Natural killer cell (primary cell): ENCODE measurements around the gene ASIC3. TPM values are rescaled to one million over a fixed set of nuclear protein-coding genes. Genes with fewer than 3 reads are reported as not detected.

Source experiments
- ATAC-seq, 3 donors: fragments of 150-1000 bp in 2 of 3; fragments of 200-7000 bp in 1 of 3; cut with Tn5 transposase; 1 replicate in 1 of 3; 2 replicates in 2 of 3; pipeline ENCODE4 v1.10.0; 2021; ENCODE audit warnings: mild to moderate bottlenecking in 2 of 3, moderate library complexity in 2 of 3
- DNase-seq, 2 donors: peaks; one replicate each; pipeline versions ENCODE4 v3.0.0 to v3.0.0-alpha.2; 2013 to 2021; ENCODE audit warnings: mixed read lengths in 1 of 2
- H3K27ac ChIP-seq: one replicate; pipeline ENCODE4 v1.5.1; 2013; ENCODE audit warnings: mild to moderate bottlenecking, low read length
- H3K27me3 ChIP-seq: one replicate; pipeline ENCODE4 v1.6.1; 2013; ENCODE audit warnings: low read length; ENCODE audit not compliant: control insufficient read depth, insufficient read depth
- H3K36me3 ChIP-seq: one replicate; pipeline ENCODE4 v1.6.1; 2013; ENCODE audit warnings: low read length; ENCODE audit not compliant: control insufficient read depth, insufficient read depth
- H3K4me1 ChIP-seq: one replicate; pipeline ENCODE4 v1.6.1; 2013; ENCODE audit warnings: low read length; ENCODE audit not compliant: control insufficient read depth, insufficient read depth
- H3K4me3 ChIP-seq: one replicate; pipeline ENCODE4 v1.5.1; 2013; ENCODE audit warnings: low read length
- H3K9me3 ChIP-seq: one replicate; pipeline ENCODE4 v1.6.1; 2013; ENCODE audit warnings: low read length; ENCODE audit not compliant: control insufficient read depth, insufficient read depth
- H3K27ac Mint-ChIP-seq, 2 donors: one replicate each; pipeline ENCODE4 v1.8.0; 2022; ENCODE audit warnings: mild to moderate bottlenecking in 2 of 2, mixed read lengths in 2 of 2, moderate library complexity in 1 of 2
- H3K27me3 Mint-ChIP-seq, 2 donors: one replicate each; pipeline ENCODE4 v1.8.0; 2022; ENCODE audit warnings: low read depth in 2 of 2, mixed read lengths in 2 of 2
- H3K36me3 Mint-ChIP-seq: one replicate; pipeline ENCODE4 v1.8.0; 2022; ENCODE audit warnings: mixed read lengths
- H3K4me1 Mint-ChIP-seq, 2 donors: one replicate each; pipeline ENCODE4 v1.8.0; 2022; ENCODE audit warnings: mixed read lengths in 2 of 2
- H3K4me3 Mint-ChIP-seq: one replicate; pipeline ENCODE4 v1.8.0; 2022; ENCODE audit warnings: mild to moderate bottlenecking, moderate library complexity, mixed read lengths
- H3K9me3 Mint-ChIP-seq, 2 donors: one replicate each; pipeline ENCODE4 v1.8.0; 2022; ENCODE audit warnings: mixed read lengths in 2 of 2
- WGBS: methylation state at CpG from one replicate; pipeline ENCODE4 v1.1.7; 2013; ENCODE audit warnings: missing lambda C conversion rate; ENCODE audit not compliant: insufficient coverage; 5-methylcytosine and 5-hydroxymethylcytosine counted together
- intact Hi-C: fragments of 100-400 bp; cut with micrococcal nuclease; formaldehyde crosslinking; loops from one replicate; pipeline ENCODE4 v1.14.2; 2022
- total RNA-seq, 4 donors: library from RNA; stranded (reverse); fragments of 120-200 nt in 1 of 4; gene quantifications; one replicate each; pipeline versions ENCODE4 v1.2.3 to v1.2.4, GENCODE V29; 2013 to 2022
- TF ChIP-seq, protein P1 (sequence below): fragments of 200-600 bp; IDR thresholded peaks from one replicate; pipeline ENCODE4 v1.8.0; 2022; ENCODE audit warnings: antibody characterized with exemption

ASIC3 gene
- total RNA-seq, 3 donors from 2014 or later (not counting 1 experiment from before 2014, with no cell fraction given) = 5.7 to 7.9 (median 5.9) TPM

DNA sequence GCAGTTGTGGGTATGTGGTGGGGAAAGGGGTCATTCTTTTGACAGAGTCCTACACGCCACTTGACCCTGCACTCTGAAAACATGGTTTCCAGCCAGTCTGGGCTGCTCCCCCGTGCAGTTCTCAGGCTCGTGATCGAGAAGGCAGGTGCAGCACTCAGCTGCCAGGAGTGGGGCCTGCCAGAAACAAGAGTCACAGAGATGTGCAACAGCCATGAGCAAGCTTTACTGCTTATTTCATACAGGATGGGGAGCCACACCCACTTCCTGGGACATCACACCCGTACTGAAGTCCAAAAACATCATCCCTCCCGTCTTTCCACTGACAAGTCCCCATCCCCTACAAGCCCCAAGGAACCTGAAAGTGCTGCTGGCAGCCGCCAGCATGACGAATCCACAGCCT, 33.4 kb upstream of the ASIC3 start:
- H3K27me3 ChIP-seq = peaks cover 10% of the 10 kb centered on the region
- Mint-ChIP-seq H3K27ac (peak overlapping the region; percentile 94 to 95), H3K9me3 (no peaks in the 10 kb centered on the region), H3K4me1 (peaks cover 63 to 83% of the 10 kb centered on the region in 2 donors), H3K36me3 (no peaks in the 10 kb centered on the region), H3K27me3 (peaks cover 0 to 27% of the 10 kb centered on the region in 2 donors), H3K4me3 (peak overlapping the region; percentile 63)
- TF ChIP-seq, protein P1, sequence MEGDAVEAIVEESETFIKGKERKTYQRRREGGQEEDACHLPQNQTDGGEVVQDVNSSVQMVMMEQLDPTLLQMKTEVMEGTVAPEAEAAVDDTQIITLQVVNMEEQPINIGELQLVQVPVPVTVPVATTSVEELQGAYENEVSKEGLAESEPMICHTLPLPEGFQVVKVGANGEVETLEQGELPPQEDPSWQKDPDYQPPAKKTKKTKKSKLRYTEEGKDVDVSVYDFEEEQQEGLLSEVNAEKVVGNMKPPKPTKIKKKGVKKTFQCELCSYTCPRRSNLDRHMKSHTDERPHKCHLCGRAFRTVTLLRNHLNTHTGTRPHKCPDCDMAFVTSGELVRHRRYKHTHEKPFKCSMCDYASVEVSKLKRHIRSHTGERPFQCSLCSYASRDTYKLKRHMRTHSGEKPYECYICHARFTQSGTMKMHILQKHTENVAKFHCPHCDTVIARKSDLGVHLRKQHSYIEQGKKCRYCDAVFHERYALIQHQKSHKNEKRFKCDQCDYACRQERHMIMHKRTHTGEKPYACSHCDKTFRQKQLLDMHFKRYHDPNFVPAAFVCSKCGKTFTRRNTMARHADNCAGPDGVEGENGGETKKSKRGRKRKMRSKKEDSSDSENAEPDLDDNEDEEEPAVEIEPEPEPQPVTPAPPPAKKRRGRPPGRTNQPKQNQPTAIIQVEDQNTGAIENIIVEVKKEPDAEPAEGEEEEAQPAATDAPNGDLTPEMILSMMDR = no peak
- H3K4me1 ChIP-seq = peaks cover 75% of the 10 kb centered on the region
- 78% methylated on average over 8 of the region's 8 CpGs for WGBS
- H3K36me3 ChIP-seq = no peaks in the 10 kb centered on the region
- no peak overlapping the region for H3K4me3 ChIP-seq
- H3K9me3 ChIP-seq = no peaks in the 10 kb centered on the region
- H3K27ac ChIP-seq = no peak overlapping the region
- DNase-seq (peak in 1 of 2 donors; percentile 62), ATAC-seq (no peak)
- intact Hi-C loops = loop anchor here (5.0 to 10.0 kb wide), 3 partner anchors 38 to 350 kb away; partner anchors contain the start of gene KCNH2

DNA sequence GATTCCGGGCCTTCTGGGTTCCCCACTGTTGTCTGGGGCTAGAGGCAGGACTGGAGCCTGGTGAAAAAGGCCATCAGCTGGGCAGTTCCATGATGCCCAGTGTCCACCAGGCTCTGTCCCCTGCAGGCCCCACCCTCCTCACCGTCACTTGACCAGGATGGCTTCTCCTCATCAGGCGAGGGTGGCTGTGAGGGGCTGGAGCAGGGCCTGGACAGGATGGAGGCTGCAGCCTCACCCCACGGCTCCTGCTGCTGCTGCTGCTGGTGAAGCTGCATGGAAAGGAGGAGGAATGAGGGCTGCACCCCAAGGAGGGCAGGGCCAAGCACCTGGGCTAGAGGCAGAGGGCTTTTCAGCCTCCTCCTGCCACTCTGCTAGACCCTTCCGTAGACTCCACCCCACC, 32.4 kb upstream of the ASIC3 start:
- H3K9me3 Mint-ChIP-seq = no peaks in the 10 kb centered on the region
- DNase-seq = no peak
- no peak for ATAC-seq
- peaks cover 0 to 37% of the 10 kb centered on the region in 2 donors for H3K27me3 Mint-ChIP-seq
- WGBS = 93% methylated on average over 5 of the region's 5 CpGs
- intact Hi-C loops = loop anchor here (5.0 to 10.0 kb wide), 2 partner anchors 54 to 351 kb away; no protein-coding TSS in a partner anchor
- Histone ChIP-seq H3K4me1 (peaks cover 65% of the 10 kb centered on the region), H3K4me3 (no peak overlapping the region), H3K27ac (no peak overlapping the region), H3K27me3 (peaks cover 19% of the 10 kb centered on the region), H3K36me3 (no peaks in the 10 kb centered on the region), H3K9me3 (no peaks in the 10 kb centered on the region)
- TF ChIP-seq, protein P1 = no peak
- H3K36me3 Mint-ChIP-seq = no peaks in the 10 kb centered on the region
- no peak overlapping the region for H3K4me3 Mint-ChIP-seq
- H3K27ac Mint-ChIP-seq = peak overlapping the region in 1 of 2 donors; percentile 95
- H3K4me1 Mint-ChIP-seq = peaks cover 55 to 72% of the 10 kb centered on the region in 2 donors

DNA sequence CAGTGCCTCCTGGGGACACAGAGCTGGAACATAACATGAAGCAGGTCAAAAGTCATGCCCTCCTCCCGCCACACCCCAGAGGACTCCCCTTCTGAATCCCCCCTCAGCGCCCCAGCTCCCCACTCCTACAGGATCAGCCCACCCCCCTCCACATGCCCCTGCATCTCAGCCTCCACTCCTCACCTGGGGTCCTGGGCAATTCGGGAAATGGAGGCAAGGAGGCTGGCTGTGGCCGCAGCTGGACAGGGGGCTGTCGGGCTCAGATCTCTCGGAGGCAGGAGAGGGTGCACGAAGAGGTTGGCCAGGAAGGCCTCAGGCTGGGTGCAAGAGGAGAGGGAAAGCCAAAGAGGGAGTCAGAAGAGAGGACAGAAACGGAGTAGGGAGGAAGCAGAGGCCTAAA, 31.8 kb upstream of the ASIC3 start:
- Histone ChIP-seq H3K4me1 (peaks cover 59% of the 10 kb centered on the region), H3K27me3 (peaks cover 19% of the 10 kb centered on the region), H3K4me3 (no peak overlapping the region), H3K36me3 (no peaks in the 10 kb centered on the region), H3K27ac (no peak overlapping the region), H3K9me3 (no peaks in the 10 kb centered on the region)
- H3K4me3 Mint-ChIP-seq = no peak overlapping the region
- H3K27me3 Mint-ChIP-seq = peaks cover 0 to 42% of the 10 kb centered on the region in 2 donors
- intact Hi-C loops = loop anchor here (5.0 to 10.0 kb wide), 2 partner anchors 54 to 352 kb away; no protein-coding TSS in a partner anchor
- TF ChIP-seq, protein P1 = no peak
- DNase-seq = no peak
- H3K9me3 Mint-ChIP-seq = no peaks in the 10 kb centered on the region
- H3K36me3 Mint-ChIP-seq = no peaks in the 10 kb centered on the region
- H3K27ac Mint-ChIP-seq = peak overlapping the region in 1 of 2 donors; percentile 95
- ATAC-seq = no peak
- H3K4me1 Mint-ChIP-seq = peaks cover 52 to 69% of the 10 kb centered on the region in 2 donors
- 85% methylated on average over 8 of the region's 8 CpGs for WGBS

DNA sequence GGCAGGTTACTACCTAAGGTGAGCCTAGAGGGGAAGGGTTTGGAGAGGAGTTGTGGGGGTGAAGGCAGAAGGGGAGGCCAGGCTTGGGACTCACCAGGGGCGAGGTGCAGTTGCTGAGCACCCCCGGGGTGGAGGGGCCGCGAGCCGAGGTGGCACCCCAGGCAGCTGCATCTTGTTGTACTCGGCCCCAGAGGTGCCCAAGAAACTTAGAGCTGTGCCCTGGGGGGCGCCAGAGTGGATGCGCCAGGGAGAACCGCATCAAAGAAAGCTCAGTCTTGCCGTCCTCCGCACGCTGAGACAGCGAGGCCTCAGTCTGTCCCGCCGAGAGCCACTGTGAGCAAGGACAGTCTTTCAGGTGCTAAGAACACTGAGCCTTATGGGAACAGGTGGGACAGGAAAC, 31.4 kb upstream of the ASIC3 start:
- H3K4me3 Mint-ChIP-seq = no peak overlapping the region
- TF ChIP-seq, protein P1 = no peak
- ATAC-seq = no peak
- Histone ChIP-seq H3K4me3 (no peak overlapping the region), H3K27ac (no peak overlapping the region), H3K9me3 (no peaks in the 10 kb centered on the region), H3K27me3 (peaks cover 19% of the 10 kb centered on the region), H3K36me3 (no peaks in the 10 kb centered on the region), H3K4me1 (peaks cover 56% of the 10 kb centered on the region)
- H3K4me1 Mint-ChIP-seq = peaks cover 48 to 65% of the 10 kb centered on the region in 2 donors
- peaks cover 0 to 42% of the 10 kb centered on the region in 2 donors for H3K27me3 Mint-ChIP-seq
- DNase-seq = peak in 1 of 2 donors; percentile 46
- H3K9me3 Mint-ChIP-seq = no peaks in the 10 kb centered on the region
- intact Hi-C loops = loop anchor here (5.0 to 10.0 kb wide), 2 partner anchors 55 to 352 kb away; no protein-coding TSS in a partner anchor
- no peaks in the 10 kb centered on the region for H3K36me3 Mint-ChIP-seq
- H3K27ac Mint-ChIP-seq = no peak overlapping the region
- 87% methylated on average over 15 of the region's 15 CpGs for WGBS
